LNCAP (cell line): ENCODE measurements around the gene ANKLE2.

Experiments
- CTCF ChIP-seq: fragments of 450-650 bp; IDR thresholded peaks from 2 replicates; pipeline ENCODE4 v1.5.1; 2017; ENCODE audit warnings: mild to moderate bottlenecking

Gene ANKLE2

GRCh38 chr12:132761032-132761920 is at the start of gene ANKLE2:
ANKLE2 (minus strand) TSS chr12:132761832; CDS start chr12:132761798, 34 bp downstream.
- TF ChIP-seq CTCF, result no peak

GRCh38 chr12:132809391-132809790 is 47.8 kb upstream of the ANKLE2 start:
- TF ChIP-seq CTCF, result peak; percentile 47

GRCh38 chr12:132807295-132808092 is 45.9 kb upstream of the ANKLE2 start:
- TF ChIP-seq CTCF, result no peak

- TF ChIP-seq CTCF, result no peak
Observed at GRCh38 chr12:132806857-132807256, 45.2 kb upstream of the ANKLE2 start.

- TF ChIP-seq CTCF, result no peak
Observed at GRCh38 chr12:132804426-132804861, 42.8 kb upstream of the ANKLE2 start.

GRCh38 chr12:132803888-132804287 is 42.3 kb upstream of the ANKLE2 start:
- TF ChIP-seq CTCF, result no peak

- no peak for TF ChIP-seq CTCF
Observed at GRCh38 chr12:132803125-132803524, 41.5 kb upstream of the ANKLE2 start.
